NCI-H187 treated with DMSO at 0.1 percent for 48 hours (cell line): ENCODE data around the gene PTGER2.

Source experiments
- DNase-seq: peaks from one replicate; lab custom pipeline; 2025; lab: John Stamatoyannopoulos, UW

Gene PTGER2

GRCh38 chr14:52305014-52305413 is 9.1 kb upstream of the PTGER2 start:
- DNase-seq = no peak

- DNase-seq = no peak
Observed at GRCh38 chr14:52307376-52307775, 6.7 kb upstream of the PTGER2 start.

- no peak for DNase-seq
Observed at GRCh38 chr14:52307905-52308304, 6.2 kb upstream of the PTGER2 start.

- no peak for DNase-seq
Observed at GRCh38 chr14:52310541-52310940, 3.6 kb upstream of the PTGER2 start.

GRCh38 chr14:52312931-52313355 is 1.2 kb upstream of the PTGER2 start:
- no peak for DNase-seq

- no peak for DNase-seq
Observed at GRCh38 chr14:52313462-52313861, 650 bp upstream of the PTGER2 start.

GRCh38 chr14:52314595-52315354 is 663 bp downstream of the PTGER2 start:
- DNase-seq = no peak

GRCh38 chr14:52315355-52315718 is 1.2 kb downstream of the PTGER2 start:
- DNase-seq = no peak

GRCh38 chr14:52318062-52318461 is 4.0 kb downstream of the PTGER2 start:
- DNase-seq = no peak

- no peak for DNase-seq
Observed at GRCh38 chr14:52318826-52319645, 4.9 kb downstream of the PTGER2 start.

- DNase-seq = no peak
Observed at GRCh38 chr14:52319919-52320318, 5.8 kb downstream of the PTGER2 start.

- DNase-seq = no peak
Observed at GRCh38 chr14:52325126-52325525, 11.0 kb downstream of the PTGER2 start.

- no peak for DNase-seq
Observed at GRCh38 chr14:52325630-52326029, 11.5 kb downstream of the PTGER2 start.

GRCh38 chr14:52327374-52328226 is 13.5 kb downstream of the PTGER2 start:
- no peak for DNase-seq

GRCh38 chr14:52328276-52328675 is 14.2 kb downstream of the PTGER2 start:
- no peak for DNase-seq

GRCh38 chr14:52329678-52330369 is 15.7 kb downstream of the PTGER2 start:
- DNase-seq = no peak

- no peak for DNase-seq
Observed at GRCh38 chr14:52332269-52332668, 18.2 kb downstream of the PTGER2 start.

- DNase-seq = no peak
Observed at GRCh38 chr14:52333108-52333507, 19.0 kb downstream of the PTGER2 start.

GRCh38 chr14:52333823-52334657 is 19.9 kb downstream of the PTGER2 start:
- DNase-seq = no peak

GRCh38 chr14:52336241-52336640 is 22.1 kb downstream of the PTGER2 start:
- no peak for DNase-seq
